GM10248 (cell line): Measurements from ENCODE around the gene VEPH1.

Experiments
- CTCF ChIA-PET: fragments of 300-600 bp; sonication (Branson Sonifier 250); formaldehyde crosslinking; extraction: SDS; loops from one replicate; lab custom pipeline; 2021; ENCODE audit warnings: antibody characterized with exemption; lab: Yijun Ruan, JAX
- POLR2A ChIA-PET: fragments of 350-650 bp; sonication (Branson Sonifier 250); formaldehyde crosslinking; extraction: SDS; loops from one replicate; lab custom pipeline; 2020; ENCODE audit warnings: antibody characterized with exemption; lab: Yijun Ruan, JAX
- DNase-seq: peaks from one replicate; pipeline ENCODE4 v3.0.0; 2012; ENCODE audit errors: extremely low spot score
- CTCF ChIP-seq: IDR thresholded peaks from 2 replicates; pipeline ENCODE4 v1.5.1; 2012; ENCODE audit warnings: mild to moderate bottlenecking, low read depth; ENCODE audit errors: extremely low read depth, missing control alignments, control extremely low read depth

Gene VEPH1

GRCh38 chr3:157463816-157464215, 39.4 kb downstream of the VEPH1 start:
- no peak for DNase-seq
- TF ChIP-seq CTCF = no peak
- ChIA-PET CTCF (interaction anchor here (1.2 to 2.2 kb wide), 3 partner anchors 20 to 69 kb away, joined by 3 to 6 read pairs (median 4); no protein-coding TSS in a partner anchor), POLR2A (no interaction called here)

- no peak for TF ChIP-seq CTCF
- DNase-seq = no peak
- POLR2A ChIA-PET = no interaction called here
- CTCF ChIA-PET = no interaction called here
Measured at GRCh38 chr3:157460253-157460652, 43.0 kb downstream of the VEPH1 start.

GRCh38 chr3:157459706-157460105, 43.5 kb downstream of the VEPH1 start:
- CTCF ChIA-PET = no interaction called here
- POLR2A ChIA-PET = no interaction called here
- no peak for DNase-seq
- no peak for TF ChIP-seq CTCF

GRCh38 chr3:157453824-157454223, 49.4 kb downstream of the VEPH1 start:
- TF ChIP-seq CTCF = no peak
- no peak for DNase-seq
- POLR2A ChIA-PET = no interaction called here
- CTCF ChIA-PET = interaction anchor here (1.0 to 1.3 kb wide), 3 partner anchors 10 to 119 kb away, joined by 3 to 4 read pairs (median 3); no protein-coding TSS in a partner anchor

- DNase-seq = no peak
- no peak for TF ChIP-seq CTCF
- CTCF ChIA-PET = interaction anchor here (1.2 to 1.4 kb wide), 2 partner anchors 9 to 36 kb away, joined by 3 to 5 read pairs; no protein-coding TSS in a partner anchor
- POLR2A ChIA-PET = no interaction called here
Measured at GRCh38 chr3:157452097-157452496, 51.1 kb downstream of the VEPH1 start.

GRCh38 chr3:157447026-157447694, 56.1 kb downstream of the VEPH1 start:
- DNase-seq = no peak
- CTCF ChIA-PET = interaction anchor here (1.3 kb wide), 1 partner anchor 14 kb away, joined by 3 read pairs; no protein-coding TSS in a partner anchor
- POLR2A ChIA-PET = no interaction called here
- no peak for TF ChIP-seq CTCF
